NT2/D1 (cell line): ENCODE results near the gene COBL.

Experiments
- DNase-seq: peaks from one replicate; pipeline ENCODE4 v3.0.0-alpha.2; 2011; ENCODE audit warnings: low read depth, low spot score
- H3K27me3 ChIP-seq: 2 replicates; pipeline ENCODE4 v1.6.0; 2011; ENCODE audit warnings: mild to moderate bottlenecking; ENCODE audit not compliant: insufficient read length, insufficient read depth
- H3K36me3 ChIP-seq: 2 replicates; pipeline ENCODE4 v1.6.1; 2011; ENCODE audit warnings: mild to moderate bottlenecking, low read length, mixed read lengths; ENCODE audit not compliant: insufficient read depth, insufficient read length
- H3K4me1 ChIP-seq: 2 replicates; pipeline ENCODE4 v1.5.1; 2011; ENCODE audit not compliant: insufficient read depth, insufficient read length
- H3K4me3 ChIP-seq: 2 replicates; pipeline ENCODE4 v1.5.1; 2011; ENCODE audit warnings: low read depth; ENCODE audit not compliant: insufficient read length
- H3K9ac ChIP-seq: 2 replicates; pipeline ENCODE4 v1.6.0; 2011; ENCODE audit warnings: low read depth; ENCODE audit not compliant: insufficient read length
- H3K9me3 ChIP-seq: 2 replicates; pipeline ENCODE4 v1.5.1; 2011; ENCODE audit warnings: mild to moderate bottlenecking, low read length; ENCODE audit not compliant: insufficient read depth
- SUZ12 ChIP-seq: IDR thresholded peaks from 2 replicates; pipeline ENCODE4 v1.6.1; 2011; ENCODE audit not compliant: insufficient read length, insufficient read depth; ENCODE audit errors: extremely low read depth
- YY1 ChIP-seq: IDR thresholded peaks from 2 replicates; pipeline ENCODE4 v1.6.1; 2011; ENCODE audit not compliant: insufficient read length, insufficient read depth
- ZNF274 ChIP-seq: IDR thresholded peaks from 2 replicates; pipeline ENCODE4 v1.6.1; 2011; ENCODE audit warnings: mild to moderate bottlenecking, low read depth, low read length

COBL gene

GRCh38 chr7:51226916-51227535, 89.6 kb downstream of the COBL start:
- H3K9ac ChIP-seq, result no peak overlapping the region
- TF ChIP-seq SUZ12 (no peak), YY1 (no peak), ZNF274 (no peak)
- DNase-seq, result no peak
- H3K36me3 ChIP-seq, result no peaks in the 10 kb centered on the region
- H3K4me1 ChIP-seq, result peaks cover 5% of the 10 kb centered on the region
- H3K27me3 ChIP-seq, result no peaks in the 10 kb centered on the region
- H3K9me3 ChIP-seq, result no peaks in the 10 kb centered on the region
- H3K4me3 ChIP-seq, result no peak overlapping the region

DNA sequence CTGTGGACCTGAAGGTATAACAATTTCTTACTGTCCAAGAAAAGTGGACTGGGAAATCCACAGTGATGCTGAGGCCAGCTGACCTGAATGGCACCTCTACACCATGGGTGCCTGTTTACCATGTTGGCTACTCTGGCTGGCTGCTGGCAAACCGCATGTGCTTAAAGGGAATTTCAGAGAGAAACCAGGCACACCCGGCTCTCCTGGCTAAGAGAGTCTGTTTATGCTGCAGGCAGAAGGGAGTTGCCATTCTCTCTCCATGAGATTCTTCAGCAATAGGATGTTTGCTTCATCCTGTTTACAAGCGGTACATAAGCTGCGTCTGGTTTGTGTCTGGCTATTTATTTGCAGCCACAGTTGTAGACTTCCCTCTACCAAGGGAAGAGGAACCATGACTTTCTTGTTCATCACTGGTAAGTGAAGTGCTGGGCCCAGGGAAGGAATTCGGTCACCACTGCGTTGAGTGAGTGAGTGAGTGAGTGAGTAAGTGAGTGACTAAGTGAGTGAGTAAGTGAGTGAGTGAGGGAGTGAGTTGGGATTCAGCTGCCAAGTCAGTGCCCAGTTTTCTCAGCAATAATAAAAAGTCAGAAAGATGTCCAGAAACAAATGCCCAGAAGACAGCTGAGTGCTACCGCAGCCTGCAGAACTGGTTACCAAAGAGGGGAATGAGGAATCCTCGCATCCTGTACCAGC, 90.4 kb downstream of the COBL start:
- no peaks in the 10 kb centered on the region for H3K36me3 ChIP-seq
- DNase-seq, result no peak
- TF ChIP-seq YY1 (no peak), SUZ12 (no peak), ZNF274 (no peak)

DNA sequence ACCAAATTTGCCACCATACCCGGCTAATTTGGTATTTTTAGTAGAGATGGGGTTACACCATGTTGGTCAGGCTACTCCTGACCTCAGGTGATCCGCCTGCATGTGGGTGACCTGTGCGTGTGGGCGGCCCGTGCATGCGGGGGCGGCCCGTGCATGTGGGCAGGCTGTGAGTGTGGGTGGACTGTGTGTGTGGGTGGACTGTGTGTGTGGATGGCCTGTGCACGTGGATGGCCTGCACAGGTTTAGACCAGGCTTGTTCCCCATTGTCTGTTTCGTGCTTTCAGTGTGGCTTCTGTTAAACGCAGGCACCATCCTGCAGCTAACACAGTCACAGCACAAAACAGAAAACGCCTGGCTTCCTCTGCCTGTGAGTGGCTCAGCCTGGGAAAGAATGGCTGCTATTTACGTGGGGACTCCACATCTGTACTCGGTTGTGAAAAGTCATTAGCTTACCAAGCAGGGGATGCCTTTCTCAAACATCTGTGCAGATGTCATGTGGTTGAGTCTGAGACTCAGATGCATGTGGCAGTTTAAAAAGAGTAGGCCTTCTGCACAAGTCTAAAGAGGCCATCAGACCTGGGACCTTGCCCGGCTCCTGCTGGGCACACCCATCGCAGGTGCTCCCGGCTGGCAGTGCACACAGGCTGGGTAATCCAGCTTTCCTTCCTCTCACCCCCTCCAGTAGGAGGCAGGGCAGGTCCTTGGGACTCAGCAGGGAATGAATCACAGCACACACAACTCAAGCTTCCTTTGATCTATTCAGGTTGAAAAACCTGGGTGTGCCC, 91.6 kb downstream of the COBL start:
- Histone ChIP-seq H3K4me1 (peaks cover 5% of the 10 kb centered on the region), H3K36me3 (no peaks in the 10 kb centered on the region), H3K4me3 (no peak overlapping the region), H3K9ac (no peak overlapping the region), H3K27me3 (no peaks in the 10 kb centered on the region), H3K9me3 (no peaks in the 10 kb centered on the region)
- no peak for TF ChIP-seq SUZ12
- no peak for TF ChIP-seq YY1
- no peak for TF ChIP-seq ZNF274
- DNase-seq, result peak; percentile 38

More for the DNA sequence above, 90.4 kb downstream of the COBL start:
- H3K9me3 ChIP-seq, result no peaks in the 10 kb centered on the region
- H3K4me1 ChIP-seq, result peaks cover 5% of the 10 kb centered on the region
- H3K9ac ChIP-seq, result no peak overlapping the region
- H3K27me3 ChIP-seq, result no peaks in the 10 kb centered on the region
- no peak overlapping the region for H3K4me3 ChIP-seq

DNA sequence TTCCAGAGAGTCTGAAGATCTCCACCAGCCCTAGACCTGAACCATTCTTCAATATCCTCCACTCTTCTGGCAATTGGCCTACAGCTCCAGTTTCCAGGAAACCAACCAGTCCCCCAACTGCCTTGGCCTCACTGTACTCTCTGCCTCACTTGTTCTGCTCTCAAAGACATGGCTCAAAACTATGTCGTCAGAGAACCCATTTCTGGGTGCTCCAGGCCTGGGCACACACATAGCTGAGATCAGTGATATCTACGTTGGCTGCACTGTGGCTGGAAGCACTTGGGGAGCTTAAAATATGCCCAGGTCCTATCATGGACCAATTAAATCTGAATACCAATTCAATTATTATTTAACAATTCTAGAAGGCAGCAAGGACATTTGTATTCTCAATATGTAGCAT, 93.1 kb downstream of the COBL start:
- Histone ChIP-seq H3K4me1 (peaks cover 5% of the 10 kb centered on the region), H3K9ac (no peak overlapping the region), H3K27me3 (no peaks in the 10 kb centered on the region), H3K9me3 (no peaks in the 10 kb centered on the region), H3K36me3 (no peaks in the 10 kb centered on the region), H3K4me3 (no peak overlapping the region)
- TF ChIP-seq SUZ12 (no peak), YY1 (no peak), ZNF274 (no peak)
- DNase-seq, result no peak

DNA sequence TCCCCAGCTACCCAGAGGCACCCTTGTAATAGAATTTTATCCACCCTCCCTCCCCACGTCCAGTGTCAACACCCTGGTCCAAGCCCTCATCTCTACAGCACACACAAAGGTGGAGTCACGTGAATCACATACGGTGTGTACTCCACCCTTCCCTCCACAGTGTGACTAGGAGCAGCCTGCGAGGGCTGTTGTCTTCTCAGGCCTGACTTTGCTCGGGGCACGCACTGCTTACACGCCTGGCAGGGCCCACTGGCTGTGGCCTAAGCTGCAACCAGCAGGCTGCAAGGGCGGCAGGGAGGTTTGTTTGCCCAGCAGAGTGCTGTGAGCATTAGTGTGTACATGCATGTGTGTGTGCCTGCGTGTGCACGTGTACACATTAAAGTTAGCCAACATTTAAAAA, 93.7 kb downstream of the COBL start:
- H3K4me1 ChIP-seq, result peaks cover 5% of the 10 kb centered on the region
- H3K9ac ChIP-seq, result no peak overlapping the region
- no peak overlapping the region for H3K4me3 ChIP-seq
- no peaks in the 10 kb centered on the region for H3K36me3 ChIP-seq
- no peaks in the 10 kb centered on the region for H3K27me3 ChIP-seq
- no peak for TF ChIP-seq YY1
- no peak for TF ChIP-seq SUZ12
- no peak for TF ChIP-seq ZNF274
- H3K9me3 ChIP-seq, result no peaks in the 10 kb centered on the region
- no peak for DNase-seq

DNA sequence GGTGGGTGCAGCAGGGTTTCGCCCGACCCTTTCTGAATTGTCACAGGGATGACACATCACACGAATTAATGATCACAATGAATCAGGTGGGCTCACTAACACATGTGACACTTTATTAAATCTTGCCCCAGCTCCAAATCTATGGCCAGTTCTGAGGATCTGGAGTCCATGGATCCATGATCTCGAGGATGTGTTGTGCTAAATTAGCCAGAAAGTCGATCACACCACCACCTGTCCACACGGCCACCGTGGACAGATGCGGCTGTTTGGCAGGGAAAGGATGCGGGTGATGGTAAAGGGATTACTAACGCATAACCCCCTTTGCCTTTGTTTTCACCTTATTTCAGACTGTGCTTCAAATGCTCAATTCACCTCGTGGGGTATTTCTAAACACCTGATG, 96.4 kb downstream of the COBL start:
- no peak for TF ChIP-seq SUZ12
- TF ChIP-seq ZNF274, result no peak
- no peak for TF ChIP-seq YY1
- no peak for DNase-seq
- H3K9me3 ChIP-seq, result no peaks in the 10 kb centered on the region

More for the DNA sequence above, 96.4 kb downstream of the COBL start:
- H3K9ac ChIP-seq, result no peak overlapping the region
- peaks cover 4% of the 10 kb centered on the region for H3K4me1 ChIP-seq
- no peaks in the 10 kb centered on the region for H3K36me3 ChIP-seq
- no peaks in the 10 kb centered on the region for H3K27me3 ChIP-seq
- H3K4me3 ChIP-seq, result no peak overlapping the region
